Astrocyte (in vitro differentiated cells and primary cell): Measurements from ENCODE around the gene ARFGAP2. TPM values are rescaled to one million over a fixed set of nuclear protein-coding genes. Genes with fewer than 3 reads are reported as not detected.

Source experiments
- DNase-seq: peaks from one replicate; pipeline ENCODE4 v3.0.0-alpha.2; 2010; ENCODE audit warnings: low read depth
- FAIRE-seq: peaks from 2 replicates; lab custom pipeline; 2011; peaks lifted over from hg19 to GRCh38; lab: Jason Lieb, UNC
- H2AFZ ChIP-seq: 2 replicates; pipeline ENCODE4 v1.6.0; 2012; ENCODE audit warnings: low read depth, low read length, inconsistent platforms
- H3K27ac ChIP-seq: 2 replicates; pipeline ENCODE4 v1.5.1; 2011; ENCODE audit warnings: low read depth, low read length, inconsistent platforms
- H3K27me3 ChIP-seq: 2 replicates; pipeline ENCODE4 v1.6.0; 2011; ENCODE audit warnings: low read length, inconsistent platforms; ENCODE audit not compliant: insufficient read depth
- H3K36me3 ChIP-seq: 2 replicates; pipeline ENCODE4 v1.5.1; 2011; ENCODE audit warnings: low read length, inconsistent platforms; ENCODE audit not compliant: insufficient read depth
- H3K4me1 ChIP-seq: 2 replicates; pipeline ENCODE4 v1.5.1; 2011; ENCODE audit warnings: low read length, inconsistent platforms; ENCODE audit not compliant: insufficient read depth
- H3K4me2 ChIP-seq: 2 replicates; pipeline ENCODE4 v1.6.0; 2012; ENCODE audit warnings: low read length, inconsistent platforms
- H3K4me3 ChIP-seq: 2 replicates; pipeline ENCODE4 v1.5.1; 2011; ENCODE audit warnings: low read depth, mild to moderate bottlenecking, low read length, inconsistent platforms; ENCODE audit not compliant: insufficient read depth
- H3K79me2 ChIP-seq: 2 replicates; pipeline ENCODE4 v1.6.0; 2012; ENCODE audit warnings: mild to moderate bottlenecking, low read length, inconsistent platforms; ENCODE audit not compliant: insufficient read depth
- H3K9ac ChIP-seq: 2 replicates; pipeline ENCODE4 v1.6.0; 2012; ENCODE audit warnings: mild to moderate bottlenecking, low read length, inconsistent platforms
- H3K9me3 ChIP-seq: 2 replicates; pipeline ENCODE4 v1.5.1; 2012; ENCODE audit warnings: low read depth, mild to moderate bottlenecking, low read length, inconsistent platforms; ENCODE audit not compliant: insufficient read depth
- H4K20me1 ChIP-seq: 2 replicates; pipeline ENCODE4 v1.6.0; 2012; ENCODE audit warnings: low read length, inconsistent platforms; ENCODE audit not compliant: insufficient read depth
- H3K27ac Mint-ChIP-seq: one replicate; pipeline ENCODE4 v1.8.0; 2021; ENCODE audit warnings: mild to moderate bottlenecking, mixed read lengths; ENCODE audit not compliant: unreplicated experiment
- H3K27me3 Mint-ChIP-seq: one replicate; pipeline ENCODE4 v1.8.0; 2021; ENCODE audit warnings: low read depth, mixed read lengths; ENCODE audit not compliant: unreplicated experiment
- H3K36me3 Mint-ChIP-seq: one replicate; pipeline ENCODE4 v1.8.0; 2021; ENCODE audit warnings: low read depth, mixed read lengths; ENCODE audit not compliant: unreplicated experiment
- H3K4me1 Mint-ChIP-seq: one replicate; pipeline ENCODE4 v1.8.0; 2021; ENCODE audit warnings: low read depth, mixed read lengths; ENCODE audit not compliant: unreplicated experiment
- H3K4me3 Mint-ChIP-seq: one replicate; pipeline ENCODE4 v1.8.0; 2021; ENCODE audit warnings: mild to moderate bottlenecking, moderate library complexity, mixed read lengths; ENCODE audit not compliant: unreplicated experiment
- H3K9me3 Mint-ChIP-seq: one replicate; pipeline ENCODE4 v1.8.0; 2021; ENCODE audit warnings: mild to moderate bottlenecking, mixed read lengths; ENCODE audit not compliant: unreplicated experiment
- EZH2 ChIP-seq: IDR thresholded peaks from 2 replicates; pipeline ENCODE4 v1.6.1; 2012; ENCODE audit warnings: mild to moderate bottlenecking, low read length, inconsistent platforms; ENCODE audit not compliant: insufficient read depth
- total RNA-seq: library from RNA; stranded (reverse); gene quantifications from 2 replicates; pipeline ENCODE4 v1.2.1, GENCODE V29; 2021
- TF ChIP-seq, protein P1 (sequence below): IDR thresholded peaks from 2 replicates; pipeline ENCODE4 v1.5.1; 2011; ENCODE audit warnings: low read depth, mild to moderate bottlenecking, inconsistent platforms, low read length, moderate library complexity; ENCODE audit not compliant: insufficient read depth

Gene ARFGAP2
- total RNA-seq, 1 donor from 2014 or later: 51.0 TPM

- no peak overlapping the region for H3K4me2 ChIP-seq
- DNase-seq: no peak
- H3K4me3 Mint-ChIP-seq: no peak overlapping the region
- H2AFZ ChIP-seq: no peak overlapping the region
- no peaks in the 10 kb centered on the region for H3K9me3 ChIP-seq
- no peaks in the 10 kb centered on the region for H3K79me2 ChIP-seq
- no peaks in the 10 kb centered on the region for H3K4me1 ChIP-seq
- H3K27ac Mint-ChIP-seq: no peak overlapping the region
- TF ChIP-seq, protein P1, sequence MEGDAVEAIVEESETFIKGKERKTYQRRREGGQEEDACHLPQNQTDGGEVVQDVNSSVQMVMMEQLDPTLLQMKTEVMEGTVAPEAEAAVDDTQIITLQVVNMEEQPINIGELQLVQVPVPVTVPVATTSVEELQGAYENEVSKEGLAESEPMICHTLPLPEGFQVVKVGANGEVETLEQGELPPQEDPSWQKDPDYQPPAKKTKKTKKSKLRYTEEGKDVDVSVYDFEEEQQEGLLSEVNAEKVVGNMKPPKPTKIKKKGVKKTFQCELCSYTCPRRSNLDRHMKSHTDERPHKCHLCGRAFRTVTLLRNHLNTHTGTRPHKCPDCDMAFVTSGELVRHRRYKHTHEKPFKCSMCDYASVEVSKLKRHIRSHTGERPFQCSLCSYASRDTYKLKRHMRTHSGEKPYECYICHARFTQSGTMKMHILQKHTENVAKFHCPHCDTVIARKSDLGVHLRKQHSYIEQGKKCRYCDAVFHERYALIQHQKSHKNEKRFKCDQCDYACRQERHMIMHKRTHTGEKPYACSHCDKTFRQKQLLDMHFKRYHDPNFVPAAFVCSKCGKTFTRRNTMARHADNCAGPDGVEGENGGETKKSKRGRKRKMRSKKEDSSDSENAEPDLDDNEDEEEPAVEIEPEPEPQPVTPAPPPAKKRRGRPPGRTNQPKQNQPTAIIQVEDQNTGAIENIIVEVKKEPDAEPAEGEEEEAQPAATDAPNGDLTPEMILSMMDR: no peak
- no peak for TF ChIP-seq EZH2
- H3K27me3 Mint-ChIP-seq: no peaks in the 10 kb centered on the region
- H3K36me3 Mint-ChIP-seq: peaks cover 11% of the 10 kb centered on the region
- H3K27me3 ChIP-seq: no peaks in the 10 kb centered on the region
- H3K9me3 Mint-ChIP-seq: no peaks in the 10 kb centered on the region
- H3K36me3 ChIP-seq: no peaks in the 10 kb centered on the region
- no peak overlapping the region for H3K9ac ChIP-seq
- no peak overlapping the region for H3K27ac ChIP-seq
- FAIRE-seq: no peak
- H3K4me1 Mint-ChIP-seq: no peaks in the 10 kb centered on the region
- no peaks in the 10 kb centered on the region for H4K20me1 ChIP-seq
- H3K4me3 ChIP-seq: no peak overlapping the region
These were observed 39.8 kb downstream of the ARFGAP2 start for GRCh38 chr11:47136921-47137320.

- Histone ChIP-seq H3K36me3 (no peaks in the 10 kb centered on the region), H3K9me3 (no peaks in the 10 kb centered on the region), H4K20me1 (no peaks in the 10 kb centered on the region), H2AFZ (no peak overlapping the region), H3K4me2 (no peak overlapping the region), H3K79me2 (no peaks in the 10 kb centered on the region), H3K4me3 (no peak overlapping the region), H3K4me1 (no peaks in the 10 kb centered on the region), H3K27ac (no peak overlapping the region), H3K27me3 (no peaks in the 10 kb centered on the region), H3K9ac (no peak overlapping the region)
- Mint-ChIP-seq H3K27ac (no peak overlapping the region), H3K27me3 (no peaks in the 10 kb centered on the region), H3K4me1 (no peaks in the 10 kb centered on the region), H3K9me3 (no peaks in the 10 kb centered on the region), H3K36me3 (peaks cover 11% of the 10 kb centered on the region), H3K4me3 (no peak overlapping the region)
- no peak for TF ChIP-seq EZH2
- TF ChIP-seq, protein P1: no peak
- FAIRE-seq (no peak), DNase-seq (no peak)
These were observed 40.4 kb downstream of the ARFGAP2 start for GRCh38 chr11:47136327-47136726.

DNA sequence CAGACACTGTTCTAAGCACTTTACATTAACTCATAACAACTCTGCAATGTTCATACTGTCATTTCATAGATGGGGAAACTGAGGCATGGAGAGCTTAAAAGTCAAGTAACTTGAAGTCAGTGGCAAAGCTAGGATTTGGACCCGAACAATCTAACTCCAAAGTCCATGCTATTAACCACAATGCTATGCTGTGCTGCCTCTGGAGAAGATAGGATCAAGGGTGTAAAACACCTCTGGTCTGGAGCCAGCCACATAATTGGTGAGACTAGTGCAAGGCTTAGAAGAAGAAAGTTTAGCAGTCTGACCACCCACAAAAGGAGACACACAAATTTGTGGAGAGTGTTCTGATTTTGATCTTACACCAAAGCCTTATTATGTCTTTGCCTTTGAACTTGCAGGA lies 43.7 kb downstream of the ARFGAP2 start:
- Histone ChIP-seq H3K79me2 (no peaks in the 10 kb centered on the region), H3K27ac (no peak overlapping the region), H3K4me3 (no peak overlapping the region), H3K36me3 (no peaks in the 10 kb centered on the region), H3K4me2 (no peak overlapping the region), H3K9ac (no peak overlapping the region), H2AFZ (no peak overlapping the region), H3K9me3 (no peaks in the 10 kb centered on the region), H3K27me3 (no peaks in the 10 kb centered on the region), H4K20me1 (no peaks in the 10 kb centered on the region), H3K4me1 (no peaks in the 10 kb centered on the region)
- DNase-seq: no peak
- Mint-ChIP-seq H3K9me3 (no peaks in the 10 kb centered on the region), H3K27ac (no peak overlapping the region), H3K27me3 (no peaks in the 10 kb centered on the region), H3K4me3 (no peak overlapping the region), H3K4me1 (peaks cover 6% of the 10 kb centered on the region), H3K36me3 (peaks cover 8% of the 10 kb centered on the region)
- no peak for TF ChIP-seq EZH2
- TF ChIP-seq, protein P1: no peak
- FAIRE-seq: no peak
